ENCODE results near the gene MPND. TPM values are rescaled to one million over a fixed set of nuclear protein-coding genes. Genes with fewer than 3 reads are reported as not detected.

MPND gene
- total RNA-seq, 1 experiment from 2014 or later = 37.0 TPM

DNA sequence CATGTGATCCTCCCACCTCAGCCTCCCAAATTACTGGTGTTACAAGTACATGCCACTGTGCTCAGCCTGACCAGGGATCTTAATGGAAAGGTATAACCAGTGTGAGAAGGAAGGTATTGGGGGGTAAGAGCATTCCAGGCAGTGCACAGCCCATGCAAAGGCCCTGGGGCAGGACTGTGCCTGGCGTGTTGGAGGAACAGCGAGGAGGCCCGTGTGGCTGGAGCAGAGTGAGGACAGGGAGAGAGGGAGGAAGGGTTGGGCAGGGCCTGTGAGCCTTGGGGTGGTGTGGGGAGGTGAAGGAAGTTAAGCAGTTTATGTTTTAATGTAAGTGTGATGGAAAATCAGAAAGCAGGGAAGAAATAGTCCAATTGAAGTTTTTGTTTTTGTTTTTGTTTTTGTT lies 42.8 kb upstream of the MPND start:
- no peak overlapping the region for H3K18ac ChIP-seq (ENCODE audit: insufficient read length, low read depth, low read length)
- H3K4me2 ChIP-seq (ENCODE audit: insufficient read depth, insufficient read length, low read length) = no peak overlapping the region
- Mint-ChIP-seq H3K4me1 (peaks cover 10 to 22% of the 10 kb centered on the region in 2 experiments), H3K9me3 (no peaks in the 10 kb centered on the region; a peak in 1 of 5 replicates), H3K4me3 (no peak overlapping the region; a peak in 1 of 5 replicates), H3K36me3 (ENCODE audit: insufficient read depth in 1 of 3, low read depth in 3 of 3) (peaks cover 0 to under 1% (median 0%) of the 10 kb centered on the region in 3 experiments; a peak in 5 of 7 replicates), H3K27ac (no peak overlapping the region), H3K27me3 (ENCODE audit: low read depth) (peaks cover 12% of the 10 kb centered on the region)
- H4K91ac ChIP-seq (ENCODE audit: insufficient read length, low read depth, low read length) = no peak overlapping the region
- no peak overlapping the region for H2AFZ ChIP-seq (ENCODE audit: low read length)
- TF ChIP-seq, protein P1, sequence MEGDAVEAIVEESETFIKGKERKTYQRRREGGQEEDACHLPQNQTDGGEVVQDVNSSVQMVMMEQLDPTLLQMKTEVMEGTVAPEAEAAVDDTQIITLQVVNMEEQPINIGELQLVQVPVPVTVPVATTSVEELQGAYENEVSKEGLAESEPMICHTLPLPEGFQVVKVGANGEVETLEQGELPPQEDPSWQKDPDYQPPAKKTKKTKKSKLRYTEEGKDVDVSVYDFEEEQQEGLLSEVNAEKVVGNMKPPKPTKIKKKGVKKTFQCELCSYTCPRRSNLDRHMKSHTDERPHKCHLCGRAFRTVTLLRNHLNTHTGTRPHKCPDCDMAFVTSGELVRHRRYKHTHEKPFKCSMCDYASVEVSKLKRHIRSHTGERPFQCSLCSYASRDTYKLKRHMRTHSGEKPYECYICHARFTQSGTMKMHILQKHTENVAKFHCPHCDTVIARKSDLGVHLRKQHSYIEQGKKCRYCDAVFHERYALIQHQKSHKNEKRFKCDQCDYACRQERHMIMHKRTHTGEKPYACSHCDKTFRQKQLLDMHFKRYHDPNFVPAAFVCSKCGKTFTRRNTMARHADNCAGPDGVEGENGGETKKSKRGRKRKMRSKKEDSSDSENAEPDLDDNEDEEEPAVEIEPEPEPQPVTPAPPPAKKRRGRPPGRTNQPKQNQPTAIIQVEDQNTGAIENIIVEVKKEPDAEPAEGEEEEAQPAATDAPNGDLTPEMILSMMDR (conservative IDR thresholded peaks at IDR 0.05) = no peak
- H4K8ac ChIP-seq (replicated peaks; ENCODE audit: insufficient read length, low read depth, low read length) = no peak overlapping the region
- no peaks in the 10 kb centered on the region for H3K23me2 ChIP-seq (ENCODE audit: insufficient read length, low read depth, low read length, poor library complexity, severe bottlenecking)
- no peak overlapping the region for H3K14ac ChIP-seq (ENCODE audit: insufficient read depth, low read length)
- WGBS (ENCODE audit: extremely low coverage, insufficient read length, low lambda C conversion rate) = no CpG with 5 or more reads among the region's 3 CpGs
- no peak overlapping the region for H3K27ac ChIP-seq (ENCODE audit: insufficient read length, low read depth, low read length)
- no peak overlapping the region for H3K23ac ChIP-seq (ENCODE audit: insufficient read length, low read depth, low read length)
- no peak overlapping the region for H3K56ac ChIP-seq (ENCODE audit: insufficient read length, low read depth, low read length)
- no peaks in the 10 kb centered on the region for H4K20me1 ChIP-seq (ENCODE audit: control insufficient read depth, insufficient read depth, insufficient read length)
- no peaks in the 10 kb centered on the region for H3K4me1 ChIP-seq (ENCODE audit: insufficient read depth, low read length)
- H2BK5ac ChIP-seq (ENCODE audit: insufficient read length, low read length) = no peak overlapping the region
- H3K9me3 ChIP-seq (ENCODE audit: control insufficient read depth, low read depth, low read length) = no peaks in the 10 kb centered on the region
- no peak overlapping the region for H2AK5ac ChIP-seq (ENCODE audit: insufficient read length, low read length)
- H3K79me1 ChIP-seq (ENCODE audit: insufficient read depth, low read depth, low read length, poor library complexity, severe bottlenecking) = no peaks in the 10 kb centered on the region
- no peak overlapping the region for H3K4ac ChIP-seq (ENCODE audit: low read depth, low read length)
- no peak overlapping the region for H2BK20ac ChIP-seq (ENCODE audit: low read depth, low read length, poor library complexity, severe bottlenecking)
- H2BK120ac ChIP-seq (ENCODE audit: low read depth, low read length, poor library complexity, severe bottlenecking) = no peak overlapping the region
- H3K27me3 ChIP-seq (ENCODE audit: insufficient read depth, low read length) = no peaks in the 10 kb centered on the region
- H3K9ac ChIP-seq (ENCODE audit: extremely low read depth, insufficient read length, low read length) = no peak overlapping the region
- no peaks in the 10 kb centered on the region for H3K79me2 ChIP-seq (ENCODE audit: insufficient read depth, low read length)
- no peak overlapping the region for H2BK15ac ChIP-seq (ENCODE audit: low read depth, low read length)
- H4K5ac ChIP-seq (ENCODE audit: insufficient read length, low read depth, low read length) = no peak overlapping the region
- H3T11ph ChIP-seq (ENCODE audit: low read length) = no peak overlapping the region
- no peak overlapping the region for H2BK12ac ChIP-seq (ENCODE audit: insufficient read length, low read depth, low read length)
- DNase-seq = no peak

Measured in H9 (cell line).